HepG2 (cell line): Measurements from ENCODE around the gene BTN1A1. TPM values are rescaled to one million over a fixed set of nuclear protein-coding genes. Genes with fewer than 3 reads are reported as not detected.
"Not testable (repeated sequence)": the region's sequence is repeated elsewhere in the genome, so short reads cannot be mapped to it uniquely, and the experiment has no call there.

ENCODE experiments used
- ATAC-seq: fragments of 200-7000 bp; cut with Tn5 transposase; 3 replicates; pipeline ENCODE4 v1.9.1; 2020; ENCODE audit warnings: mild to moderate bottlenecking, moderate library complexity
- BruUV-seq: library from RNA; stranded (reverse); fragments of 400-500 nt; replicated peaks from 2 replicates; lab custom pipeline; 2021; lab: Mats Ljungman, UMichigan
- CTCF ChIA-PET: fragments of 300-600 bp; formaldehyde crosslinking; extraction: SDS; loops from one replicate; lab custom pipeline; 2021; ENCODE audit warnings: low total read pairs, inconsistent platforms, low intra/inter-chr PET ratio; lab: Yijun Ruan, JAX
- POLR2A ChIA-PET: fragments of 350-600 bp; sonication (Branson Sonifier 250); formaldehyde crosslinking; loops from one replicate; lab custom pipeline; 2020; ENCODE audit warnings: antibody characterized with exemption, inconsistent platforms; lab: Yijun Ruan, JAX
- DNase-seq: peaks from one replicate; pipeline ENCODE4 v3.0.0-alpha.2; 2015; ENCODE audit warnings: low spot score
- FAIRE-seq: peaks from 3 replicates; lab custom pipeline; 2011; peaks lifted over from hg19 to GRCh38; lab: Jason Lieb, UNC
- H2AFZ ChIP-seq: one replicate; pipeline ENCODE4 v1.6.1; 2011; ENCODE audit warnings: low read length, inconsistent platforms
- H3K27ac ChIP-seq: fragments of 300-600 bp; 3 replicates; pipeline ENCODE4 v1.8.0; 2011; ENCODE audit warnings: mixed run types, mild to moderate bottlenecking, mixed read lengths, low read length, inconsistent platforms; ENCODE audit not compliant: insufficient read depth; ENCODE audit errors: extremely low read length
- H3K27me3 ChIP-seq, 2 experiments: fragments of 200-600 bp in 1 of 2; 2 replicates in 1 of 2; 3 replicates in 1 of 2; pipeline versions ENCODE4 v1.6.0 to v1.8.0; 2011; ENCODE audit warnings: low read length in 2 of 2, mild to moderate bottlenecking in 2 of 2, moderate library complexity in 2 of 2, inconsistent platforms in 1 of 2; ENCODE audit not compliant: insufficient read depth in 2 of 2, control insufficient read depth in 1 of 2
- H3K36me3 ChIP-seq, 2 experiments: fragments of 200-600 bp in 1 of 2; replicated peaks in 1 of 2; 2 replicates in 1 of 2; 3 replicates in 1 of 2; pipeline versions ENCODE4 v1.5.1 to v1.8.0; 2011; ENCODE audit warnings: low read length in 2 of 2, inconsistent platforms in 1 of 2; ENCODE audit not compliant: insufficient read depth in 2 of 2, control insufficient read depth in 1 of 2
- H3K4me1 ChIP-seq: 2 replicates; pipeline ENCODE4 v1.5.1; 2012; ENCODE audit warnings: low read length, inconsistent platforms; ENCODE audit not compliant: insufficient read depth
- H3K4me2 ChIP-seq: 2 replicates; pipeline ENCODE4 v1.6.0; 2011; ENCODE audit warnings: low read depth, low read length, inconsistent platforms
- H3K4me3 ChIP-seq, 3 experiments: fragments of 200-600 bp in 1 of 3; sonication (generic), shearing (Covaris generic) in 1 of 3; replicated peaks in 1 of 3; 2 replicates each; pipeline ENCODE4 v1.5.1; 2011 to 2016; ENCODE audit warnings: low read length in 3 of 3, inconsistent platforms in 2 of 3, low read depth in 2 of 3, mild to moderate bottlenecking in 2 of 3, control low read depth in 1 of 3, mixed read lengths in 1 of 3; ENCODE audit not compliant: insufficient read depth in 1 of 3
- H3K79me2 ChIP-seq: one replicate; pipeline ENCODE4 v1.6.1; 2011; ENCODE audit warnings: low read length, inconsistent platforms; ENCODE audit not compliant: insufficient read depth
- H3K9ac ChIP-seq: 2 replicates; pipeline ENCODE4 v1.6.0; 2011; ENCODE audit warnings: mild to moderate bottlenecking, low read depth, low read length, inconsistent platforms; ENCODE audit not compliant: insufficient read depth
- H3K9me3 ChIP-seq: 2 replicates; pipeline ENCODE4 v1.5.1; 2012; ENCODE audit warnings: mild to moderate bottlenecking, low read length
- H4K20me1 ChIP-seq: 2 replicates; pipeline ENCODE4 v1.6.0; 2011; ENCODE audit warnings: inconsistent platforms, mild to moderate bottlenecking, low read length, moderate library complexity; ENCODE audit not compliant: insufficient read depth
- RCOR2 ChIP-seq: IDR thresholded peaks from 2 replicates; pipeline ENCODE4 v1.6.1; 2016; ENCODE audit warnings: missing biosample characterization, missing genetic modification reagents
- XBP1 ChIP-seq: sonication (generic); formaldehyde crosslinking; IDR thresholded peaks from 2 replicates; pipeline ENCODE4 v1.5.0; 2020; ENCODE audit warnings: missing genetic modification reagents
- WGBS: methylation state at CpG from one replicate; pipeline ENCODE4 v1.1.6; 2017; ENCODE audit warnings: low lambda C conversion rate; 5-methylcytosine and 5-hydroxymethylcytosine counted together
- in situ Hi-C: cut with HindIII; loops from 2 replicates; pipeline ENCODE4 v1.10.0; 2017; ENCODE audit warnings: low pct_unique_long_range_greater_than_20kb; ENCODE audit not compliant: extremely low pct_ligation_motif_present
- intact Hi-C: fragments of 100-400 bp; cut with micrococcal nuclease; formaldehyde crosslinking; loops from one replicate; pipeline ENCODE4 v1.10.0; 2022; ENCODE audit not compliant: unreplicated experiment
- polyA plus RNA-seq, 8 experiments: library from polyadenylated mRNA; depleted of rRNA in 3 of 8; stranded (reverse) in 7 of 8; unstranded in 1 of 8; fragments of >200 nt; fragmentation: Illumina TruSeq in 4 of 8; extraction: Trizol in 4 of 8; gene quantifications; 2 replicates each; pipeline versions ENCODE4 v1.2.1 to v1.2.3, GENCODE V29; 2011 to 2016; ENCODE audit warnings: low read depth in 4 of 8, missing spikeins in 1 of 8, mixed read lengths in 1 of 8; ENCODE audit not compliant: insufficient read depth in 1 of 8
- total RNA-seq, 5 experiments: library from RNA; depleted of rRNA; stranded (reverse); fragments of >200 nt; fragmentation: Illumina TruSeq; extraction: Trizol; gene quantifications; 2 replicates each; pipeline ENCODE4 v1.2.3, GENCODE V29; 2016; ENCODE audit warnings: low read depth in 1 of 5
- TF ChIP-seq, protein P1 (sequence below): sonication (generic); formaldehyde crosslinking; IDR thresholded peaks from 2 replicates; pipeline ENCODE4 v1.4.0; 2020; ENCODE audit warnings: missing genetic modification reagents

The BTN1A1 gene
- total and polyA plus RNA-seq, 2 of the 13 experiments (the other 11 are each of a cell fraction or from before 2014, with no cell fraction given), result 0.04 TPM; not detected in 1

DNA sequence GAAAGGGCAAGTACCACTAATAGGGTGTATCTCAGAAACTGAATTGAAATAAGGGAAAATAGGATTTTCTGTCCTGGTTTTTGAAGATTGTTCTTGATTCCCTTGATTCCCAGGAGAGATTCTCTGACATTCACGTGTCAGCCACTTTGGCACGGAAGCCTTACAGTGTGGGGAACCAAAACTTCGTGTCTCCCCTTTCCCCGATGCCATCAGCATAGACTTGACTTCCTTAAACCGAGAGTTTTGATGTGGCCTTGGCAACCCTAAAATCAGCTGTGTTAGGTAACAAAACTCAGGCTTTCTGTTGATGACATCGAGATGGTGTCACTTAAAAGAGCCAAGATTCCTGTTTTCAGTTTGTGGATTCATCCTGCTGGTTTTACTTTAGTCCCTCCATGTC lies 45.5 kb downstream of the BTN1A1 start (continued):
- TF ChIP-seq, protein P1, sequence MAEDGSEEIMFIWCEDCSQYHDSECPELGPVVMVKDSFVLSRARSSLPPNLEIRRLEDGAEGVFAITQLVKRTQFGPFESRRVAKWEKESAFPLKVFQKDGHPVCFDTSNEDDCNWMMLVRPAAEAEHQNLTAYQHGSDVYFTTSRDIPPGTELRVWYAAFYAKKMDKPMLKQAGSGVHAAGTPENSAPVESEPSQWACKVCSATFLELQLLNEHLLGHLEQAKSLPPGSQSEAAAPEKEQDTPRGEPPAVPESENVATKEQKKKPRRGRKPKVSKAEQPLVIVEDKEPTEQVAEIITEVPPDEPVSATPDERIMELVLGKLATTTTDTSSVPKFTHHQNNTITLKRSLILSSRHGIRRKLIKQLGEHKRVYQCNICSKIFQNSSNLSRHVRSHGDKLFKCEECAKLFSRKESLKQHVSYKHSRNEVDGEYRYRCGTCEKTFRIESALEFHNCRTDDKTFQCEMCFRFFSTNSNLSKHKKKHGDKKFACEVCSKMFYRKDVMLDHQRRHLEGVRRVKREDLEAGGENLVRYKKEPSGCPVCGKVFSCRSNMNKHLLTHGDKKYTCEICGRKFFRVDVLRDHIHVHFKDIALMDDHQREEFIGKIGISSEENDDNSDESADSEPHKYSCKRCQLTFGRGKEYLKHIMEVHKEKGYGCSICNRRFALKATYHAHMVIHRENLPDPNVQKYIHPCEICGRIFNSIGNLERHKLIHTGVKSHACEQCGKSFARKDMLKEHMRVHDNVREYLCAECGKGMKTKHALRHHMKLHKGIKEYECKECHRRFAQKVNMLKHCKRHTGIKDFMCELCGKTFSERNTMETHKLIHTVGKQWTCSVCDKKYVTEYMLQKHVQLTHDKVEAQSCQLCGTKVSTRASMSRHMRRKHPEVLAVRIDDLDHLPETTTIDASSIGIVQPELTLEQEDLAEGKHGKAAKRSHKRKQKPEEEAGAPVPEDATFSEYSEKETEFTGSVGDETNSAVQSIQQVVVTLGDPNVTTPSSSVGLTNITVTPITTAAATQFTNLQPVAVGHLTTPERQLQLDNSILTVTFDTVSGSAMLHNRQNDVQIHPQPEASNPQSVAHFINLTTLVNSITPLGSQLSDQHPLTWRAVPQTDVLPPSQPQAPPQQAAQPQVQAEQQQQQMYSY (CRISPR knock-in tag), result no peak
- TF ChIP-seq XBP1 (CRISPR knock-in tag) (no peak), RCOR2 (CRISPR knock-in tag) (no peak)

DNA sequence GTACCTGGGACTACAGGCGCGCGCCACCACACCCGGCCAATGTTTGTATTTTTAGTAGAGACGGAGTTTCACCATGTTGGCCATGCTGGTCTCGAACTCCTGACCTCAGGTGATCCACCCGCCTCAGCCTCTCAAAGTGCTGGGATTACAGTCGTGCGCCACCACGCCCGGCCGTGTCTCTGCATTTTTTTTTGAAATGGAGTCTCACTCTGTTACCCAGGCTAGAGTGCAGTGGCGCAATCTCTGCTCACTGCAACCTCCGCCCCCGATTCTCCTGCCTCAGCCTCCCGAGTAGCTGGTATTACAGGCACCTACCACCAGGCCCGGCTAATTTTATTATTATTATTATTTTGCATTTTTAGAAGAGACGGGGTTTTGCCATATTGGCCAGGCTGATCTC lies 47.3 kb downstream of the BTN1A1 start:
- H4K20me1 ChIP-seq, ATAC-seq, H3K9me3 ChIP-seq, intact Hi-C loops, H3K9ac ChIP-seq, H3K27ac ChIP-seq, DNase-seq, BruUV-seq, POLR2A ChIA-PET, H3K27me3 ChIP-seq, H3K79me2 ChIP-seq, H3K4me3 ChIP-seq, in situ Hi-C loops, CTCF ChIA-PET, FAIRE-seq, H3K4me2 ChIP-seq, H2AFZ ChIP-seq: not testable (repeated sequence)
- Histone ChIP-seq H3K4me1 (peaks cover 31% of the 10 kb centered on the region), H3K36me3 (peaks cover 3 to 23% of the 10 kb centered on the region in 2 experiments; a peak in 4 of 5 replicates)
- WGBS, result 95% methylated on average over 18 of the region's 18 CpGs
